ENCODE measurements around the gene MED8.

DNA sequence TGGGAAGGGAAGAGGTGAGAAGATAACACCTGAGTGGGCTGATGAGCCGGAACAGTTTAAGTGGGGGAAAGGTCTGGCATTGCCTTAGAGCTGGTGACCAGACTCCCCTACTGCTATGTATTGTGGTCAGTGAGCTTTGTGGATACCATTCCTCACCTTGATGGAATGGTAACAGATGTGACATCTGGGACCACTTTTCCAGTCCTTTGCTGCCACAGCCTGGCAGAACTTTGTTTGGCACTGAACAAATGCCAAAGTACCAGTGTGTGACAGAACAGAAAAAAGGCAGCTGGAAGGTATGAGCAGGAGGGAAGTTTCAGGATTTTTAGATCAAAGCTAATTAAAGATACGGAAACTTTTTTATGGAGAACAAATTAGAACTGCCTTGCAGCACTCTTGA is 6.2 kb downstream of the MED8 start:
- no peak for TF ChIP-seq POLR2A (IDR thresholded peaks at IDR 0.05; ENCODE audit: borderline replicate concordance, extremely low read depth, insufficient read depth, insufficient read length)
- TF ChIP-seq CTCF (IDR thresholded peaks at IDR 0.05 in 2 of 3, conservative IDR thresholded peaks at IDR 0.05 in 1 of 3; ENCODE audit: borderline replicate concordance in 1 of 3, insufficient read depth in 1 of 3, low read depth in 2 of 3, low read length in 2 of 3) = peak; percentile 43 to 49 (median 45); a peak in 4 of 6 replicates
- TF ChIP-seq, protein P1, sequence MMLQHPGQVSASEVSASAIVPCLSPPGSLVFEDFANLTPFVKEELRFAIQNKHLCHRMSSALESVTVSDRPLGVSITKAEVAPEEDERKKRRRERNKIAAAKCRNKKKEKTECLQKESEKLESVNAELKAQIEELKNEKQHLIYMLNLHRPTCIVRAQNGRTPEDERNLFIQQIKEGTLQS (IDR thresholded peaks at IDR 0.05) = no peak
- no peak for TF ChIP-seq YY1 (IDR thresholded peaks at IDR 0.05; ENCODE audit: extremely low read depth, insufficient replicate concordance, low read depth, low read length)

Data from HCT116 (cell line).